Uterus (tissue), 2 donors: ENCODE results near the gene PIGH.

Source experiments
- POLR2A ChIP-seq, 2 donors: fragments of 450-650 bp; IDR thresholded peaks; one replicate each; pipeline ENCODE4 v1.6.1; 2016; ENCODE audit warnings: antibody characterized with exemption in 2 of 2, mild to moderate bottlenecking in 1 of 2, moderate library complexity in 1 of 2
- TF ChIP-seq, protein P1 (sequence below), 4 experiments: fragments of 200-600 bp in 2 of 4; fragments of 450-650 bp in 2 of 4; sonication (generic) in 2 of 4; IDR thresholded peaks; one replicate each; pipeline ENCODE4 v1.5.1; 2016 to 2019; ENCODE audit warnings: antibody characterized with exemption in 4 of 4, mild to moderate bottlenecking in 2 of 4, moderate library complexity in 1 of 4

DNA sequence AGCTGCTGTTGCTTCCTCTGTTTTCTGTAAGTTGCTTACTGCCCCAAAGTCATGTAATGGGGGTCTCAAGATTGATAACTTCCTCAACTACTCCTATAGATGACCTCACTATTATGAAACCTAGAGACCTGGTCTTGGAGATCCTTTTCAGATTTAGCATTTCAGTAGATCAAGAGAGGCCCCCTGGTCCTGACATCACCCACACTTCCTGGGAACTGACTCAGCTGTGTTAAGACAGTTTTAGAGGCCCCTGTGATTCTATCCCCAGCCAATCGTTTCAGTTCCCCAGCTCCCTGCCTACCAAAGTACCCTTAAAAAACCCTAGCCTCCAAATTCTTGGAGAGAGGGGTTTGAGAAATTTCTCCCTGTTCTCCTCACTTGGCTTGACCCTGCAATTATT is 10.4 kb upstream of the PIGH start:
- TF ChIP-seq POLR2A (IDR thresholded peaks at IDR 0.05) = no peak
- TF ChIP-seq, protein P1, sequence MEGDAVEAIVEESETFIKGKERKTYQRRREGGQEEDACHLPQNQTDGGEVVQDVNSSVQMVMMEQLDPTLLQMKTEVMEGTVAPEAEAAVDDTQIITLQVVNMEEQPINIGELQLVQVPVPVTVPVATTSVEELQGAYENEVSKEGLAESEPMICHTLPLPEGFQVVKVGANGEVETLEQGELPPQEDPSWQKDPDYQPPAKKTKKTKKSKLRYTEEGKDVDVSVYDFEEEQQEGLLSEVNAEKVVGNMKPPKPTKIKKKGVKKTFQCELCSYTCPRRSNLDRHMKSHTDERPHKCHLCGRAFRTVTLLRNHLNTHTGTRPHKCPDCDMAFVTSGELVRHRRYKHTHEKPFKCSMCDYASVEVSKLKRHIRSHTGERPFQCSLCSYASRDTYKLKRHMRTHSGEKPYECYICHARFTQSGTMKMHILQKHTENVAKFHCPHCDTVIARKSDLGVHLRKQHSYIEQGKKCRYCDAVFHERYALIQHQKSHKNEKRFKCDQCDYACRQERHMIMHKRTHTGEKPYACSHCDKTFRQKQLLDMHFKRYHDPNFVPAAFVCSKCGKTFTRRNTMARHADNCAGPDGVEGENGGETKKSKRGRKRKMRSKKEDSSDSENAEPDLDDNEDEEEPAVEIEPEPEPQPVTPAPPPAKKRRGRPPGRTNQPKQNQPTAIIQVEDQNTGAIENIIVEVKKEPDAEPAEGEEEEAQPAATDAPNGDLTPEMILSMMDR (IDR thresholded peaks at IDR 0.05) = no peak
